IMR-90 (cell line): Measurements from ENCODE around the gene PARVG. TPM values are rescaled to one million over a fixed set of nuclear protein-coding genes. Genes with fewer than 3 reads are reported as not detected.

Experiments
- ATAC-seq: fragments of 200-7000 bp; cut with Tn5 transposase; 2 replicates; pipeline ENCODE4 v1.9.1; 2020; ENCODE audit warnings: low read depth, mild to moderate bottlenecking, moderate library complexity
- BruUV-seq: library from RNA; stranded (reverse); fragments of 400-500 nt; replicated peaks from 2 replicates; lab custom pipeline; 2021; lab: Mats Ljungman, UMichigan
- CTCF ChIA-PET: fragments of 300-600 bp; formaldehyde crosslinking; extraction: SDS; loops from one replicate; lab custom pipeline; 2021; ENCODE audit warnings: antibody characterized with exemption; lab: Yijun Ruan, JAX
- POLR2A ChIA-PET: fragments of 300-600 bp; sonication (Branson Sonifier 250); formaldehyde crosslinking; loops from one replicate; lab custom pipeline; 2022; ENCODE audit warnings: antibody characterized with exemption; ENCODE audit not compliant: unreplicated experiment; lab: Charles Lee
- DNase-seq: peaks from one replicate; pipeline ENCODE4 v3.0.0; 2013
- H2AFZ ChIP-seq: replicated peaks from 2 replicates; pipeline ENCODE3; 2013; ENCODE audit warnings: low read length, mild to moderate bottlenecking; ENCODE audit not compliant: poor library complexity
- H2AK5ac ChIP-seq: 2 replicates; pipeline ENCODE4 v1.6.1; 2013; ENCODE audit warnings: low read depth, low read length, inconsistent platforms
- H2AK9ac ChIP-seq: replicated peaks from 2 replicates; pipeline ENCODE3; 2013; ENCODE audit warnings: mild to moderate bottlenecking, low read depth, low read length, moderate library complexity; ENCODE audit not compliant: poor library complexity
- H2BK120ac ChIP-seq: 2 replicates; pipeline ENCODE4 v1.6.1; 2013; ENCODE audit warnings: low read depth, low read length, inconsistent platforms
- H2BK15ac ChIP-seq: 3 replicates; pipeline ENCODE4 v1.6.1; 2013; ENCODE audit warnings: low read depth, low read length, inconsistent platforms
- H2BK20ac ChIP-seq: 2 replicates; pipeline ENCODE4 v1.6.1; 2013; ENCODE audit warnings: low read depth, mild to moderate bottlenecking, inconsistent platforms, low read length, moderate library complexity
- H2BK5ac ChIP-seq: 2 replicates; pipeline ENCODE4 v1.6.1; 2013; ENCODE audit warnings: mild to moderate bottlenecking, low read depth, low read length, inconsistent platforms; ENCODE audit not compliant: poor library complexity, severe bottlenecking
- H3K14ac ChIP-seq: replicated peaks from 2 replicates; pipeline ENCODE4 v1.6.1; 2013; ENCODE audit warnings: low read depth, low read length, inconsistent platforms
- H3K18ac ChIP-seq: 2 replicates; pipeline ENCODE4 v1.6.1; 2013; ENCODE audit warnings: low read depth, low read length, control low read depth
- H3K23ac ChIP-seq: 2 replicates; pipeline ENCODE4 v1.6.1; 2013; ENCODE audit warnings: low read depth, low read length, inconsistent platforms
- H3K27ac ChIP-seq: 2 replicates; pipeline ENCODE4 v1.5.1; 2013; ENCODE audit warnings: mild to moderate bottlenecking, control low read depth, low read length; ENCODE audit not compliant: insufficient read depth
- H3K27me3 ChIP-seq: 2 replicates; pipeline ENCODE4 v1.6.1; 2013; ENCODE audit warnings: low read length; ENCODE audit not compliant: control insufficient read depth, insufficient read depth
- H3K36me3 ChIP-seq: 2 replicates; pipeline ENCODE4 v1.6.1; 2013; ENCODE audit warnings: low read length, mixed read lengths; ENCODE audit not compliant: control insufficient read depth, insufficient read depth
- H3K4ac ChIP-seq: 2 replicates; pipeline ENCODE4 v1.6.1; 2013; ENCODE audit warnings: low read depth, low read length, inconsistent platforms
- H3K4me1 ChIP-seq: 2 replicates; pipeline ENCODE4 v1.6.1; 2013; ENCODE audit warnings: low read length, mixed read lengths; ENCODE audit not compliant: control insufficient read depth, insufficient read depth
- H3K4me2 ChIP-seq: 2 replicates; pipeline ENCODE4 v1.6.1; 2013; ENCODE audit warnings: low read depth, mild to moderate bottlenecking, control low read depth, low read length, moderate library complexity
- H3K4me3 ChIP-seq: 2 replicates; pipeline ENCODE4 v1.5.1; 2013; ENCODE audit warnings: low read depth, mild to moderate bottlenecking, control low read depth, low read length, moderate library complexity; ENCODE audit not compliant: insufficient read depth
- H3K56ac ChIP-seq: 2 replicates; pipeline ENCODE4 v1.6.1; 2013; ENCODE audit warnings: low read length, inconsistent platforms; ENCODE audit not compliant: insufficient read depth; ENCODE audit errors: extremely low read depth
- H3K79me1 ChIP-seq, 2 experiments: 2 replicates each; pipeline ENCODE4 v1.6.1; 2013; ENCODE audit warnings: low read length in 2 of 2, inconsistent platforms in 1 of 2, low read depth in 1 of 2
- H3K9ac ChIP-seq: 2 replicates; pipeline ENCODE4 v1.6.1; 2013; ENCODE audit warnings: low read depth, low read length, control low read depth
- H3K9me1 ChIP-seq: 2 replicates; pipeline ENCODE4 v1.6.1; 2013; ENCODE audit warnings: low read length, inconsistent platforms; ENCODE audit not compliant: insufficient read depth
- H3K9me3 ChIP-seq: 2 replicates; pipeline ENCODE4 v1.6.1; 2013; ENCODE audit warnings: low read length; ENCODE audit not compliant: control insufficient read depth, insufficient read depth
- H4K20me1 ChIP-seq: 2 replicates; pipeline ENCODE4 v1.6.1; 2013; ENCODE audit warnings: low read length, inconsistent platforms; ENCODE audit not compliant: insufficient read depth
- H4K5ac ChIP-seq: 2 replicates; pipeline ENCODE4 v1.6.1; 2013; ENCODE audit warnings: mild to moderate bottlenecking, low read depth, low read length, control low read depth
- H4K8ac ChIP-seq, 2 experiments: 2 replicates each; pipeline ENCODE4 v1.6.1; 2013; ENCODE audit warnings: low read depth in 2 of 2, low read length in 2 of 2, control low read depth in 1 of 2, inconsistent platforms in 1 of 2
- H4K91ac ChIP-seq: 2 replicates; pipeline ENCODE4 v1.6.1; 2013; ENCODE audit warnings: low read depth, low read length, inconsistent platforms; ENCODE audit not compliant: insufficient read depth
- BHLHE40 ChIP-seq: fragments of 150-350 bp; IDR thresholded peaks from 2 replicates; pipeline ENCODE4 v1.6.1; 2016; ENCODE audit warnings: mild to moderate bottlenecking, low read depth, low read length
- CHD1 ChIP-seq: IDR thresholded peaks from 2 replicates; pipeline ENCODE4 v1.6.1; 2012; ENCODE audit warnings: low read depth, low read length, improper control_type of control experiment
- MAFK ChIP-seq: IDR thresholded peaks from 2 replicates; pipeline ENCODE4 v1.6.1; 2012; ENCODE audit warnings: low read depth, low read length, improper control_type of control experiment
- MXI1 ChIP-seq: IDR thresholded peaks from 2 replicates; pipeline ENCODE4 v1.6.1; 2012; ENCODE audit warnings: low read depth, mild to moderate bottlenecking, low read length, moderate library complexity, borderline replicate concordance
- RAD21 ChIP-seq: IDR thresholded peaks from 2 replicates; pipeline ENCODE4 v1.6.1; 2012; ENCODE audit warnings: low read length, improper control_type of control experiment
- RFX5 ChIP-seq: IDR thresholded peaks from 2 replicates; pipeline ENCODE4 v1.8.0; 2012; ENCODE audit warnings: low read depth, mild to moderate bottlenecking, low read length, moderate library complexity
- SMC3 ChIP-seq: fragments of 150-350 bp; IDR thresholded peaks from 2 replicates; pipeline ENCODE4 v1.6.1; 2016; ENCODE audit warnings: low read depth, mild to moderate bottlenecking, antibody characterized with exemption, low read length, moderate library complexity
- USF2 ChIP-seq: fragments of 150-350 bp; IDR thresholded peaks from 2 replicates; pipeline ENCODE4 v1.6.1; 2017; ENCODE audit warnings: mild to moderate bottlenecking, antibody characterized with exemption, low read length, low read depth
- WGBS, 2 experiments: methylation state at CpG; one replicate each; pipeline versions ENCODE4 v1.1.5 to v1.1.7; 2013; ENCODE audit warnings: missing lambda C conversion rate in 2 of 2; ENCODE audit not compliant: insufficient read length in 1 of 2; ENCODE audit errors: extremely low coverage in 2 of 2; 5-methylcytosine and 5-hydroxymethylcytosine counted together
- dilution Hi-C: fragments of 300-500 bp; cut with HindIII; formaldehyde crosslinking; loops from one replicate; pipeline ENCODE4 v1.14.3; 2018; ENCODE audit warnings: low sequenced_read_pairs; ENCODE audit not compliant: unreplicated experiment
- in situ Hi-C: fragments of 300-500 bp; cut with MboI; formaldehyde crosslinking; loops from 3 replicates; pipeline ENCODE4 v1.14.3; 2019; ENCODE audit warnings: low sequenced_read_pairs, inconsistent platforms, mixed read lengths
- intact Hi-C: fragments of 100-400 bp; cut with micrococcal nuclease; formaldehyde crosslinking; loops from 2 replicates; pipeline ENCODE4 v1.10.0; 2022
- polyA plus RNA-seq, 3 experiments: library from polyadenylated mRNA; depleted of rRNA; stranded (reverse); fragments of >200 nt; gene quantifications; 2 replicates each; pipeline ENCODE4 v1.2.3, GENCODE V29; 2012; ENCODE audit warnings: low replicate concordance in 1 of 3
- total RNA-seq: library from RNA; depleted of rRNA; stranded (reverse); fragments of >200 nt; gene quantifications from 2 replicates; pipeline ENCODE4 v1.2.3, GENCODE V29; 2012
- TF ChIP-seq, protein P1 (sequence below): conservative IDR thresholded peaks from 2 replicates; pipeline ENCODE4 v1.5.1; 2012; ENCODE audit warnings: mild to moderate bottlenecking, low read depth, low read length, improper control_type of control experiment

The PARVG gene
- total and polyA plus RNA-seq, 2 of the 4 experiments (the other 2 are of a cell fraction), result not detected

DNA sequence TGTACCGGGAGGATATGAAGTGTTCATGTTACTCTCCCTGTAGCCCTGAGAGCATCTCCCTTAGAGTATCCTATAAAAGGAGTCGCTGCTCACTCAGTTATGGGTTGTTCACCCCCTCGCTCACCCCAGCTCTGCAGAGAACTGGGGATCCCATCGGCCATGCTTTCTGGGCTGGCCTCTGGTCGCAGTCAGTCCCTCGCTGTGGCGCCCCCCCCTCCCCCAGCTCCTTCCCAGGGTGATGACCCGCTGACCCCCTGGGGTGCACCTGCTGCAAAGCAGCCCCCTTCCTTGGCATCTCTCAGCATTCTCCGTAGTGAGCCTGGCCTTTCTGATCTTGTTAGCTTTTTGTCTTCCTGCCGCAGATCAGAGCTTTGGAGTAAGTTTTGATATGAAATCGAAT lies 10.3 kb upstream of the PARVG start:
- Histone ChIP-seq H3K9ac (no peak overlapping the region), H2AK5ac (no peak overlapping the region), H2AK9ac (no peak overlapping the region), H3K36me3 (peaks cover 3% of the 10 kb centered on the region; the same call in 1 of the 2 replicates), H3K23ac (no peak overlapping the region), H2AFZ (no peak overlapping the region), H2BK5ac (no peak overlapping the region), H3K14ac (no peak overlapping the region), H4K20me1 (no peaks in the 10 kb centered on the region), H4K5ac (no peak overlapping the region), H3K4me3 (no peak overlapping the region), H2BK120ac (no peak overlapping the region), H4K91ac (no peak overlapping the region), H3K27me3 (no peaks in the 10 kb centered on the region), H3K27ac (no peak overlapping the region), H3K4me2 (no peak overlapping the region), H3K9me3 (no peaks in the 10 kb centered on the region), H3K18ac (no peak overlapping the region), H4K8ac (no peak overlapping the region), H3K4me1 (no peaks in the 10 kb centered on the region), H2BK20ac (no peak overlapping the region), H3K56ac (no peak overlapping the region), H2BK15ac (no peak overlapping the region), H3K9me1 (peaks cover 4% of the 10 kb centered on the region; the same call in 1 of the 2 replicates), H3K79me1 (no peaks in the 10 kb centered on the region), H3K4ac (no peak overlapping the region)
- in situ Hi-C loops (no loop called here), dilution Hi-C loops (no loop called here), intact Hi-C loops (no loop called here)
- BruUV-seq, result no TSS peak
- ChIA-PET CTCF (no interaction called here), POLR2A (no interaction called here)
- ATAC-seq (no peak), DNase-seq (no peak)
- no peak for TF ChIP-seq CHD1
- TF ChIP-seq, protein P1, sequence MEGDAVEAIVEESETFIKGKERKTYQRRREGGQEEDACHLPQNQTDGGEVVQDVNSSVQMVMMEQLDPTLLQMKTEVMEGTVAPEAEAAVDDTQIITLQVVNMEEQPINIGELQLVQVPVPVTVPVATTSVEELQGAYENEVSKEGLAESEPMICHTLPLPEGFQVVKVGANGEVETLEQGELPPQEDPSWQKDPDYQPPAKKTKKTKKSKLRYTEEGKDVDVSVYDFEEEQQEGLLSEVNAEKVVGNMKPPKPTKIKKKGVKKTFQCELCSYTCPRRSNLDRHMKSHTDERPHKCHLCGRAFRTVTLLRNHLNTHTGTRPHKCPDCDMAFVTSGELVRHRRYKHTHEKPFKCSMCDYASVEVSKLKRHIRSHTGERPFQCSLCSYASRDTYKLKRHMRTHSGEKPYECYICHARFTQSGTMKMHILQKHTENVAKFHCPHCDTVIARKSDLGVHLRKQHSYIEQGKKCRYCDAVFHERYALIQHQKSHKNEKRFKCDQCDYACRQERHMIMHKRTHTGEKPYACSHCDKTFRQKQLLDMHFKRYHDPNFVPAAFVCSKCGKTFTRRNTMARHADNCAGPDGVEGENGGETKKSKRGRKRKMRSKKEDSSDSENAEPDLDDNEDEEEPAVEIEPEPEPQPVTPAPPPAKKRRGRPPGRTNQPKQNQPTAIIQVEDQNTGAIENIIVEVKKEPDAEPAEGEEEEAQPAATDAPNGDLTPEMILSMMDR, result no peak
- TF ChIP-seq RAD21, result no peak
- TF ChIP-seq BHLHE40, result no peak
- no peak for TF ChIP-seq MAFK
- TF ChIP-seq RFX5, result no peak
- TF ChIP-seq USF2, result no peak
- TF ChIP-seq SMC3, result no peak
- no peak for TF ChIP-seq MXI1
- 85% methylated on average over 4 of the region's 11 CpGs; no CpG with 5 or more reads in 1 of the 2 experiments for WGBS, 2 experiments
